Right ventricle myocardium inferior (tissue), 1 donor: ENCODE results near the gene ANKRD44. TPM values are rescaled to one million over a fixed set of nuclear protein-coding genes. Genes with fewer than 3 reads are reported as not detected.

ENCODE experiments used
- ATAC-seq: fragments of 200-7000 bp; cut with Tn5 transposase; one replicate; pipeline ENCODE4 v1.9.1; 2020; ENCODE audit warnings: mild to moderate bottlenecking, moderate library complexity
- DNase-seq: peaks from one replicate; pipeline ENCODE4 v3.0.0; 2021; ENCODE audit errors: missing footprints
- intact Hi-C: fragments of 100-400 bp; cut with DNase I; formaldehyde crosslinking; loops from one replicate; pipeline ENCODE4 v1.11.0; 2022
- total RNA-seq: library from RNA; stranded (reverse); fragmentation: NEBNext Ultra II Directional; extraction: Animal tissue kit (Norgen Biotek cat#: 25700); gene quantifications from one replicate; pipeline ENCODE4 v1.2.1, GENCODE V29; 2021
- donor health status: DM: no; HTN: yes; CAD: no; lungs with severe emphysema.

Gene ANKRD44
- total RNA-seq, 1 donor from 2014 or later: 10.5 TPM

- intact Hi-C loops: no loop called here
- no peak for DNase-seq
- ATAC-seq: peak; percentile 70
Measured at GRCh38 chr2:197229509-197230443, 80.8 kb downstream of the ANKRD44 start.

- intact Hi-C loops: no loop called here
- no peak for ATAC-seq
- no peak for DNase-seq
Measured at GRCh38 chr2:197223451-197223850, 87.1 kb downstream of the ANKRD44 start.

GRCh38 chr2:197219636-197220035, 90.9 kb downstream of the ANKRD44 start:
- intact Hi-C loops: no loop called here
- DNase-seq: no peak
- no peak for ATAC-seq

- intact Hi-C loops: no loop called here
- no peak for ATAC-seq
Measured at GRCh38 chr2:197217541-197217940, 93.0 kb downstream of the ANKRD44 start.

GRCh38 chr2:197216361-197216979, 94.1 kb downstream of the ANKRD44 start:
- no peak for DNase-seq
- ATAC-seq: peak; percentile 45
- intact Hi-C loops: no loop called here

More at GRCh38 chr2:197217541-197217940, 93.0 kb downstream of the ANKRD44 start:
- no peak for DNase-seq

GRCh38 chr2:197215748-197216360, 94.7 kb downstream of the ANKRD44 start:
- no peak for ATAC-seq
- intact Hi-C loops: no loop called here

GRCh38 chr2:197212344-197213262, 98.0 kb downstream of the ANKRD44 start:
- no peak for DNase-seq
- intact Hi-C loops: no loop called here
- peak; percentile 40 for ATAC-seq

More at GRCh38 chr2:197215748-197216360, 94.7 kb downstream of the ANKRD44 start:
- DNase-seq: no peak

- intact Hi-C loops: no loop called here
- DNase-seq (no peak), ATAC-seq (peak; percentile 56)
Measured at GRCh38 chr2:197211881-197212342, 98.7 kb downstream of the ANKRD44 start.

- ATAC-seq: no peak
- DNase-seq: no peak
- intact Hi-C loops: no loop called here
Measured at GRCh38 chr2:197210430-197210829, 100.2 kb downstream of the ANKRD44 start.

GRCh38 chr2:197209742-197210408, 100.7 kb downstream of the ANKRD44 start:
- ATAC-seq (no peak), DNase-seq (no peak)
- intact Hi-C loops: no loop called here

GRCh38 chr2:197209246-197209645, 101.3 kb downstream of the ANKRD44 start:
- DNase-seq: no peak
- no peak for ATAC-seq
- intact Hi-C loops: no loop called here

GRCh38 chr2:197208841-197209240, 101.7 kb downstream of the ANKRD44 start:
- ATAC-seq: no peak
- DNase-seq: no peak
- intact Hi-C loops: no loop called here

GRCh38 chr2:197208024-197208423, 102.6 kb downstream of the ANKRD44 start:
- intact Hi-C loops: no loop called here
- ATAC-seq (no peak), DNase-seq (no peak)

- intact Hi-C loops: no loop called here
Measured at GRCh38 chr2:197207598-197207997, 103.0 kb downstream of the ANKRD44 start.

GRCh38 chr2:197207106-197207505, 103.5 kb downstream of the ANKRD44 start:
- DNase-seq (no peak), ATAC-seq (no peak)
- intact Hi-C loops: no loop called here

More at GRCh38 chr2:197207598-197207997, 103.0 kb downstream of the ANKRD44 start:
- DNase-seq: no peak
- no peak for ATAC-seq

GRCh38 chr2:197205585-197206215, 104.9 kb downstream of the ANKRD44 start:
- ATAC-seq (no peak), DNase-seq (no peak)
- intact Hi-C loops: no loop called here

- intact Hi-C loops: no loop called here
- peak; percentile 29 for ATAC-seq
- DNase-seq: no peak
Measured at GRCh38 chr2:197204519-197205250, 105.9 kb downstream of the ANKRD44 start.
